Osteoblast (primary cell): Measurements from ENCODE around the gene KCNIP3. TPM values are rescaled to one million over a fixed set of nuclear protein-coding genes. Genes with fewer than 3 reads are reported as not detected.

Source experiments
- DNase-seq: peaks from one replicate; pipeline ENCODE4 v3.0.0; 2011; ENCODE audit warnings: low spot score, mixed read lengths; ENCODE audit not compliant: insufficient read length; ENCODE audit errors: missing footprints
- H2AFZ ChIP-seq: 2 replicates; pipeline ENCODE4 v1.6.0; 2011; ENCODE audit warnings: mild to moderate bottlenecking, low read length
- H3K27ac ChIP-seq: 2 replicates; pipeline ENCODE4 v1.5.1; 2011; ENCODE audit warnings: mild to moderate bottlenecking, low read depth, low read length, moderate library complexity
- H3K27me3 ChIP-seq: 2 replicates; pipeline ENCODE4 v1.6.0; 2012; ENCODE audit warnings: mild to moderate bottlenecking, control low read depth, inconsistent platforms, low read length, moderate library complexity; ENCODE audit not compliant: insufficient read depth
- H3K36me3 ChIP-seq: 2 replicates; pipeline ENCODE4 v1.5.1; 2011; ENCODE audit warnings: mild to moderate bottlenecking, low read length, control low read depth, moderate library complexity; ENCODE audit not compliant: insufficient read depth
- H3K4me1 ChIP-seq: 2 replicates; pipeline ENCODE4 v1.5.1; 2011; ENCODE audit warnings: mild to moderate bottlenecking, low read length, control low read depth, moderate library complexity; ENCODE audit not compliant: insufficient read depth
- H3K4me2 ChIP-seq: 2 replicates; pipeline ENCODE4 v1.6.0; 2011; ENCODE audit warnings: mild to moderate bottlenecking, low read length; ENCODE audit not compliant: insufficient read depth
- H3K4me3 ChIP-seq: fragments of 200-600 bp; sonication (generic); 3 replicates; pipeline ENCODE4 v1.5.1; 2012; ENCODE audit warnings: mild to moderate bottlenecking, low read length, inconsistent platforms; ENCODE audit not compliant: insufficient read depth
- H3K79me2 ChIP-seq: 2 replicates; pipeline ENCODE4 v1.6.0; 2012; ENCODE audit warnings: mild to moderate bottlenecking, low read length, control low read depth, inconsistent platforms; ENCODE audit not compliant: insufficient read depth
- H3K9me3 ChIP-seq: 2 replicates; pipeline ENCODE4 v1.5.1; 2011; ENCODE audit warnings: low read depth, low read length, control low read depth
- H4K20me1 ChIP-seq: 2 replicates; pipeline ENCODE4 v1.6.0; 2012; ENCODE audit warnings: mild to moderate bottlenecking, low read length, control low read depth; ENCODE audit not compliant: insufficient read depth
- total RNA-seq: library from RNA; depleted of rRNA; stranded (reverse); fragments of >200 nt; gene quantifications from 2 replicates; pipeline ENCODE4 v1.2.3, GENCODE V29; 2012
- TF ChIP-seq, protein P1 (sequence below): IDR thresholded peaks from 2 replicates; pipeline ENCODE4 v1.5.1; 2011; ENCODE audit warnings: mild to moderate bottlenecking, low read depth, low read length, moderate library complexity; ENCODE audit errors: extremely low read depth

Gene KCNIP3
- total RNA-seq, 1 donor, result under 0.01 TPM

DNA sequence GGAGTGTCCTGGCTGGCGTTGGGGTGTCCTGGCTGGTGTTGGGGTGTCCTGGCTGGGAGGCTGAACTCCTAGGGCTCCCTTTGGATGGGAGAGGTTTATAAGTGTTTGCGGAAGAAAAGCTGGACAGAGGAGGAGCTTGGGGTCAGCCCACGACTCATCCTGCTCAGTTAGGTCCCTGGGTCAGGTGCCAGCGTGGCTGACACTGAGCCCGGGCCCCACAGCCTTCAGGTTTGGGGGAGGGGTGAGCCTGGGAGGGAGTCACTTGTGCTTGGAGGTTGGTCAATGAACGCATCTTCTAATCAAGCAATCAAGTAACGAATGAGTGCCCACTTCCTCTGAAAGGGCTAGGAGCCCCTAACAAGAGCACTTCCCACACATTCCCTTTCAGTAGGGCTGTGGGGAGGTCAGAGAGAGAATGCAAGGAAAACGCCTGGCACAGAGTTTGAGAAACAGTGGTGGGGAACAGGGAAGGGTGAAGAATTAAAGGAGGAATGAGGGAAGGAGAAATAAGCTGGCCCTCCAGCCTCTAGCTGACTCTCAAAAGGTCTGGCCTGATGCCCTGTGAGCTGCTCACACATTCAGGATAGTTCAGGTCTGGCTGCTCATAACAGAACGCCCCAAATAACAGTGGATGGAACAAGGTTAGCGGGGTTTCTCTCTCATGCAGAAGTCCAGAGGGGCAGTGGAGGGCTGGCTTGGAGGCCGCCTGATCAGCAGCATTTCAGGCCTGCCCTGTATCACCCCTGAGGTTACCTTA is 670 bp downstream of the KCNIP3 start:
- Histone ChIP-seq H3K9me3 (no peaks in the 10 kb centered on the region), H3K27me3 (peaks cover 21% of the 10 kb centered on the region), H2AFZ (no peak overlapping the region), H3K4me1 (no peaks in the 10 kb centered on the region), H3K36me3 (no peaks in the 10 kb centered on the region), H3K4me2 (no peak overlapping the region), H3K79me2 (no peaks in the 10 kb centered on the region), H3K27ac (no peak overlapping the region), H4K20me1 (no peaks in the 10 kb centered on the region), H3K4me3 (no peak overlapping the region)
- no peak for DNase-seq
- TF ChIP-seq, protein P1, sequence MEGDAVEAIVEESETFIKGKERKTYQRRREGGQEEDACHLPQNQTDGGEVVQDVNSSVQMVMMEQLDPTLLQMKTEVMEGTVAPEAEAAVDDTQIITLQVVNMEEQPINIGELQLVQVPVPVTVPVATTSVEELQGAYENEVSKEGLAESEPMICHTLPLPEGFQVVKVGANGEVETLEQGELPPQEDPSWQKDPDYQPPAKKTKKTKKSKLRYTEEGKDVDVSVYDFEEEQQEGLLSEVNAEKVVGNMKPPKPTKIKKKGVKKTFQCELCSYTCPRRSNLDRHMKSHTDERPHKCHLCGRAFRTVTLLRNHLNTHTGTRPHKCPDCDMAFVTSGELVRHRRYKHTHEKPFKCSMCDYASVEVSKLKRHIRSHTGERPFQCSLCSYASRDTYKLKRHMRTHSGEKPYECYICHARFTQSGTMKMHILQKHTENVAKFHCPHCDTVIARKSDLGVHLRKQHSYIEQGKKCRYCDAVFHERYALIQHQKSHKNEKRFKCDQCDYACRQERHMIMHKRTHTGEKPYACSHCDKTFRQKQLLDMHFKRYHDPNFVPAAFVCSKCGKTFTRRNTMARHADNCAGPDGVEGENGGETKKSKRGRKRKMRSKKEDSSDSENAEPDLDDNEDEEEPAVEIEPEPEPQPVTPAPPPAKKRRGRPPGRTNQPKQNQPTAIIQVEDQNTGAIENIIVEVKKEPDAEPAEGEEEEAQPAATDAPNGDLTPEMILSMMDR, result no peak

DNA sequence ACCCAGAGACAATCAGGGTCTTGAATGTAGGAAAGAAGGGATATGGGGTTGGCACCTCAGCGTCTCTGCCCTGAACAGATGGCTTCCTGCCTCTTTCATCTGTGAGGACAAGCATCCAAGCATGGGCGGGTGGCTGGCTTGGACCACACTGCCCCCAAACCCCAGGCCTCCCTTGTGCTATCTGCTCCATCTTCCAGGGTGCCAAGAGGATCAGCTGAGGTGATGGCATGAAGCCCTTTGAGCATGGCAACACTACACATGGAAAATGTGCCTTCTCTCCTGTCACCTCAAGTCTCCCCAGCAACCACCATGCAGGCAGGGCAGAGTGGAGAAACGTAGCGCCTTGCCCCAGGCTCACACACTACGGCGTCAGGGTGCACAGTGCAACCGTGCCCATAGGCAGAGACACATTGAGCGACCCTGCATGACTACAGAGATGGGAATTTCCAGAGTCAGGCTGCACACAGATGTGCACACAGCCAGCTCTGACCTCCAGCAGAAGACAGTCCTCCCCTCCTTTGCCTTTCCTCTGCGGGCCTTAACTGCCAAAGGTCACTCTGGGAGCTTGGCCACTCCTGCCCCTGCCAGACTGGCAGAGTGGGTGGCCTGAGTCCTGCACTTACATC is 1.5 kb downstream of the KCNIP3 start:
- Histone ChIP-seq H3K79me2 (no peaks in the 10 kb centered on the region), H3K9me3 (no peaks in the 10 kb centered on the region), H3K27ac (no peak overlapping the region), H2AFZ (no peak overlapping the region), H3K4me1 (no peaks in the 10 kb centered on the region), H3K36me3 (no peaks in the 10 kb centered on the region), H3K4me2 (no peak overlapping the region), H4K20me1 (no peaks in the 10 kb centered on the region), H3K4me3 (no peak overlapping the region), H3K27me3 (peaks cover 22% of the 10 kb centered on the region)
- no peak for DNase-seq
- TF ChIP-seq, protein P1, result no peak

DNA sequence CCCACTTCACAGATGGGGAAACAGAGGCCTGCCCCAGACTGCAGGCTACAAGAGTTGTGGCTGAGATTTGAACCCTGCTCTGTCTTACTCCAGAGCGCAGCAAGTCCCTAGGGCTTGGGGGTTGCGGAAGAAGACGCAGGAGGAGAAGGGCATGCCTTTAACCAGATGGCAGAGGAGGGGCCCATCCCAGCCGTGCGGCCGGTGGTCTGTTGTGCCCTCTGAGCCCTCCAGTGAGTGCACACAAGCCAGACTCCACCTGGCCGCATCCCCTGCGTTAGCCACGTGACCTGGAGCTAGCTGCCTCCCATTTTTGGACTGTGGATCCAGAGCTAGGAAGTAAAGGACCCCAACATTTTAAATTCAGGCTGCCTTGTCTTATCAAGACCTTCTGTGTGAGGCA is 2.8 kb downstream of the KCNIP3 start:
- Histone ChIP-seq H3K27ac (no peak overlapping the region), H3K4me2 (no peak overlapping the region), H2AFZ (no peak overlapping the region), H3K36me3 (no peaks in the 10 kb centered on the region), H3K4me1 (no peaks in the 10 kb centered on the region), H3K79me2 (no peaks in the 10 kb centered on the region), H3K4me3 (no peak overlapping the region), H3K9me3 (no peaks in the 10 kb centered on the region), H4K20me1 (no peaks in the 10 kb centered on the region), H3K27me3 (peaks cover 28% of the 10 kb centered on the region)
- TF ChIP-seq, protein P1, result no peak
- no peak for DNase-seq

DNA sequence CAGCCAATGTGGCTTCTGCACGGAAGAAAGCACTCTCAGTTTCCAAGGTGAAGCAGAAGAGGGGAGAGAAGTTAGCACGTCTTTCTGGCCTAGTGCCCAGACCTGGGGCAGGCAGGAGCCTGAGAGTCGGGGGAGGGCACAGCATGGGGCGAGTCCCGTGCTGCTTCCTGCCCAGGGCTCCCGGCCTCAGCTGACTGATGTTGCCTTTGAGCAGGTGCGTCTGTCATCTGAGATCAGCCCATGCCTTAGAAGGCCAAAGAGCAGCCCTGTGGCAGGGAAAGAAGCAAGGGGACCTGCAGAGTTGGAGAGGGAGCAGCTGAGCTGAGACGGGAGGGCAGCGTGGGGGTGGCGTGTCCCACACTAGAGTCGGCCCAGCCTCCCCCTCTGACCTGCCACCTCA is 3.3 kb downstream of the KCNIP3 start:
- no peaks in the 10 kb centered on the region for H3K9me3 ChIP-seq
- no peaks in the 10 kb centered on the region for H4K20me1 ChIP-seq
- H2AFZ ChIP-seq, result no peak overlapping the region
- no peaks in the 10 kb centered on the region for H3K79me2 ChIP-seq
- no peak for DNase-seq
- H3K4me1 ChIP-seq, result no peaks in the 10 kb centered on the region
- H3K36me3 ChIP-seq, result no peaks in the 10 kb centered on the region
- no peak overlapping the region for H3K4me3 ChIP-seq
- no peak overlapping the region for H3K27ac ChIP-seq
- H3K27me3 ChIP-seq, result peaks cover 32% of the 10 kb centered on the region
- H3K4me2 ChIP-seq, result no peak overlapping the region
- TF ChIP-seq, protein P1, result no peak
